GM23338 (cell line): Measurements from ENCODE around the gene FBXO22. TPM values are rescaled to one million over a fixed set of nuclear protein-coding genes. Genes with fewer than 3 reads are reported as not detected.

ENCODE experiments used
- CREB1 ChIP-seq: fragments of 250-450 bp; sonication (Bioruptor Pico); IDR thresholded peaks from 2 replicates; pipeline ENCODE4 v1.5.0; 2020; ENCODE audit warnings: low read depth, mild to moderate bottlenecking, moderate library complexity
- EZH2 ChIP-seq: fragments of 200-600 bp; sonication (generic); IDR thresholded peaks from one replicate; pipeline ENCODE4 v1.8.0; 2017; ENCODE audit warnings: antibody characterized with exemption, mild to moderate bottlenecking, low read depth; ENCODE audit not compliant: unreplicated experiment
- EZH2phosphoT487 ChIP-seq: fragments of 200-600 bp; sonication (generic); IDR thresholded peaks from one replicate; pipeline ENCODE4 v1.8.1; 2018; ENCODE audit warnings: antibody characterized with exemption; ENCODE audit not compliant: unreplicated experiment
- JUNB ChIP-seq: IDR thresholded peaks from one replicate; pipeline ENCODE4 v1.6.1; 2016; ENCODE audit warnings: antibody characterized with exemption; ENCODE audit not compliant: unreplicated experiment
- NANOG ChIP-seq: IDR thresholded peaks from 2 replicates; pipeline ENCODE4 v1.6.1; 2016; ENCODE audit warnings: antibody characterized with exemption, borderline replicate concordance
- POLR2AphosphoS5 ChIP-seq: IDR thresholded peaks from 2 replicates; pipeline ENCODE4 v1.6.1; 2016; ENCODE audit warnings: antibody characterized with exemption, low read depth
- REST ChIP-seq: IDR thresholded peaks from one replicate; pipeline ENCODE4 v1.6.1; 2018; ENCODE audit warnings: antibody characterized with exemption; ENCODE audit not compliant: unreplicated experiment
- ZNF114 ChIP-seq: fragments of 250-450 bp; sonication (Bioruptor Pico); IDR thresholded peaks from 2 replicates; pipeline ENCODE4 v1.5.0; 2020; ENCODE audit warnings: mild to moderate bottlenecking, moderate library complexity
- ZNF331 ChIP-seq: fragments of 250-450 bp; sonication (Bioruptor Pico); IDR thresholded peaks from 2 replicates; pipeline ENCODE4 v1.5.0; 2020; ENCODE audit warnings: low read depth, mild to moderate bottlenecking, moderate library complexity
- ZNF462 ChIP-seq: fragments of 250-450 bp; sonication (Bioruptor Pico); IDR thresholded peaks from 2 replicates; pipeline ENCODE4 v1.5.0; 2020; ENCODE audit warnings: mild to moderate bottlenecking, moderate library complexity
- polyA plus RNA-seq: library from polyadenylated mRNA; unstranded; fragments of >200 nt; fragmentation: Nextera tagmentation; extraction: Ambion mirVana; gene quantifications from 2 replicates; pipeline ENCODE4 v1.2.1, GENCODE V29; 2016
- total RNA-seq: library from RNA; depleted of rRNA; stranded (reverse); fragments of >200 nt; shearing (Covaris generic); gene quantifications from 2 replicates; pipeline ENCODE4 v1.2.3, GENCODE V29; 2014

The FBXO22 gene
- total and polyA plus RNA-seq, 2 experiments from 2014 or later, result 79.8 to 94.5 TPM

- TF ChIP-seq ZNF462 (CRISPR knock-in tag), result no peak
- TF ChIP-seq EZH2phosphoT487, result no peak
- no peak for TF ChIP-seq REST
- no peak for TF ChIP-seq NANOG
- TF ChIP-seq ZNF331 (CRISPR knock-in tag), result no peak
- no peak for TF ChIP-seq JUNB
- TF ChIP-seq ZNF114, result no peak
- no peak for TF ChIP-seq EZH2
- no peak for TF ChIP-seq CREB1
- no peak for TF ChIP-seq POLR2AphosphoS5
Measured at GRCh38 chr15:75989045-75989444, 85.4 kb downstream of the FBXO22 start (continued).
